Measurements from ENCODE around the gene FAM107B.
"Not testable (repeated sequence)": the region's sequence is repeated elsewhere in the genome, so short reads cannot be mapped to it uniquely, and the experiment has no call there.

The FAM107B gene

DNA sequence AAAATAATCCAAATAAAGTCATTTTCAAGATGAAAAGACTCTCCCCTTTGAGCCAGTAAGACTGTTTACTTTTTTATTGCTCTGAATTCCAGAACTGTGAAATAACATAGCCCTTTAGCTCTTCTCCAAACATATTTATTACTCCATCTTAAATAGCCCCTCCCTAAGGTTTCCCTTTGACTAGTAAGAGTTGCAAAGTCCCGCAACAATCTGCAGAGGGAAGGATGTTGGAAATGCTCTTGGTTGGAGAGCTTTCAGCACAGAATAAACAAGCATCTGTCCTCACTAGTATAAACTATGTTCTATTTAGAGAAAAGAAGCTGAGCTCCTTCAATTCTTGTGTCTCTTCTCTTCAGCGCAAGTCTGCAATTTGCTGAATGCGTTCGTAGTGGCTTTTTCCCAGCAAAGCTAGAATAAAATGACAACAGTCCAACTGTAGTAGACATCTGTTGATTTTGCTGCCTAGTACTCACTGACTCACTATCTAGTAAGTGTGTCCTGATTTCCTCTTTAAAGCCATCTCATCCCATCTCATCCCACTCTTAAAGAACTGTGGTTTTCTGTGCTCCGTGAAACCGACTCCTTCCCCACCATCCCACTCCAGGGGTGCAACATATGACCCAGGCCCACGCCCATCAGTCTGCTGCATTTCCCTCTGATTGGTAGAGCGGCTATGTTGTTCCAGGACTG is 104.0 kb downstream of the FAM107B start:
- no peak overlapping the region for H3K4me3 ChIP-seq (ENCODE audit: low read depth in 1 of 2, low read length in 2 of 2)
- H3K36me3 ChIP-seq (ENCODE audit: insufficient read depth, low read length): no peaks in the 10 kb centered on the region
- H3K27me3 ChIP-seq (ENCODE audit: control insufficient read depth in 1 of 2, insufficient read depth in 2 of 2, low read length in 2 of 2): no peaks in the 10 kb centered on the region
- no peak overlapping the region for H3K9ac ChIP-seq (ENCODE audit: low read length)
- peak overlapping the region; percentile 57 for H3K27ac ChIP-seq (ENCODE audit: low read depth, low read length)
- H3K4me1 ChIP-seq (ENCODE audit: insufficient read depth, low read length): peaks cover 60% of the 10 kb centered on the region
- H3K9me3 ChIP-seq (ENCODE audit: low read length): no peaks in the 10 kb centered on the region

GRCh38 chr10:14669576-14669975 is 105.1 kb downstream of the FAM107B start:
- peaks cover 64% of the 10 kb centered on the region for H3K4me1 ChIP-seq (ENCODE audit: insufficient read depth, low read length)
- no peaks in the 10 kb centered on the region for H3K27me3 ChIP-seq (ENCODE audit: control insufficient read depth in 1 of 2, insufficient read depth in 2 of 2, low read length in 2 of 2)
- H3K9ac ChIP-seq (ENCODE audit: low read length): no peak overlapping the region
- no peaks in the 10 kb centered on the region for H3K36me3 ChIP-seq (ENCODE audit: insufficient read depth, low read length)
- H3K4me3 ChIP-seq (ENCODE audit: low read depth in 1 of 2, low read length in 2 of 2): no peak overlapping the region
- H3K27ac ChIP-seq (ENCODE audit: low read depth, low read length): peak overlapping the region; percentile 57
- H3K9me3 ChIP-seq (ENCODE audit: low read length): no peaks in the 10 kb centered on the region

GRCh38 chr10:14667781-14668180 is 106.9 kb downstream of the FAM107B start:
- peaks cover 46% of the 10 kb centered on the region for H3K4me1 ChIP-seq (ENCODE audit: insufficient read depth, low read length)
- H3K27me3 ChIP-seq (ENCODE audit: control insufficient read depth in 1 of 2, insufficient read depth in 2 of 2, low read length in 2 of 2): no peaks in the 10 kb centered on the region
- H3K36me3 ChIP-seq (ENCODE audit: insufficient read depth, low read length): no peaks in the 10 kb centered on the region
- no peak overlapping the region for H3K27ac ChIP-seq (ENCODE audit: low read depth, low read length)
- no peak overlapping the region for H3K4me3 ChIP-seq (ENCODE audit: low read depth in 1 of 2, low read length in 2 of 2)
- no peak overlapping the region for H3K9ac ChIP-seq (ENCODE audit: low read length)
- no peaks in the 10 kb centered on the region for H3K9me3 ChIP-seq (ENCODE audit: low read length)

- no peaks in the 10 kb centered on the region for H3K27me3 ChIP-seq (ENCODE audit: control insufficient read depth in 1 of 2, insufficient read depth in 2 of 2, low read length in 2 of 2)
- H3K9me3 ChIP-seq (ENCODE audit: low read length): no peaks in the 10 kb centered on the region
- H3K4me1 ChIP-seq (ENCODE audit: insufficient read depth, low read length): peaks cover 41% of the 10 kb centered on the region
- no peak overlapping the region for H3K4me3 ChIP-seq (ENCODE audit: low read depth in 1 of 2, low read length in 2 of 2)
- H3K36me3 ChIP-seq (ENCODE audit: insufficient read depth, low read length): no peaks in the 10 kb centered on the region
- no peak overlapping the region for H3K27ac ChIP-seq (ENCODE audit: low read depth, low read length)
- no peak overlapping the region for H3K9ac ChIP-seq (ENCODE audit: low read length)
These were observed 107.4 kb downstream of the FAM107B start for GRCh38 chr10:14667280-14667679.

DNA sequence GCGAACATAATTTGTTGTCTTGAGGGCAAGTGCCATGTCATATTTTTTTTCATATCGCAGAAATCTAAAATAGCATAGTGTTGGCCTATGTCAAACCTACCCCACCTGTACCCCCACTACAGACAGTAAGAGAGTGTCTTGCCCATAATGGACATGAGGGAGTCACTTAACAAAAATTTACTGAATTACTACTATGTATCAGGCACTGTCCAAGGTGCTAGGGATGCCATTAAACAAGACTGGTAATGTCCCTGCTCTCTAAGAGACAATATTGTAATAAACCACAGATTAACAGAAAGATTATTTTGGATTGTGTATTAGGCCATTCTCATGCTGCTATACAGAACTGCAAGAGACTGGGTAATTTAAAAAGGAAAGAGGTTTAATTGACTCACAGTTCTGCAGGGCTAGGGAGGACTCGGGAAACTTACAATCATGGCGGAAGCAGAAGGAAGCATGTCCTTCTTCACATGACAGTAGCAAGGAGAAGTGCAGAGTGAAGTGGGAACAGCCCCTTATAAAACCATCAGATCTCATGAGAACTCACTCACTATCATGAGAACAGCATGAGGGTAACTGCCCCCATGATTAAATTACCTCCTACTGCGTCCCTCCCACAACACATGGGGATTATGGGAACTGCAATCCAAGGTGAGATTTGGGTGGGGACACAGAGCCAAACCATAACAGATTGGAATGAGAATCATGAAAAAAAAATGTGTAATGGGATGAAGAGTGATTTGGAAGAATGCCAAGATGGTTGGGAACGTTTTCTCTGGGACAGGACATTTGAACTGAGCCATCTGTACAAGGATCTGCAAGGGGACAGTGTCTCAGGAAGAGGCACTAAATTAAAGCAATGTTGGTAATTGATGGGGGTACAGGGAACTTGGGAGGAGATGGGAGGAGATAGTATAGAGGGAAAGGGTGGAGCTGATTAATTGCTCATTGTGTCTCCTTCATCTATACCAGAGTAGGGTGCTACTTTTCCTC is 108.5 kb downstream of the FAM107B start:
- Histone ChIP-seq H3K27me3 (ENCODE audit: control insufficient read depth in 1 of 2, insufficient read depth in 2 of 2, low read length in 2 of 2) (no peaks in the 10 kb centered on the region), H3K9me3 (ENCODE audit: low read length) (no peaks in the 10 kb centered on the region), H3K9ac (ENCODE audit: low read length) (no peak overlapping the region), H3K36me3 (ENCODE audit: insufficient read depth, low read length) (no peaks in the 10 kb centered on the region), H3K27ac (ENCODE audit: low read depth, low read length) (no peak overlapping the region), H3K4me1 (ENCODE audit: insufficient read depth, low read length) (peaks cover 35% of the 10 kb centered on the region), H3K4me3 (ENCODE audit: low read depth in 1 of 2, low read length in 2 of 2) (no peak overlapping the region)

DNA sequence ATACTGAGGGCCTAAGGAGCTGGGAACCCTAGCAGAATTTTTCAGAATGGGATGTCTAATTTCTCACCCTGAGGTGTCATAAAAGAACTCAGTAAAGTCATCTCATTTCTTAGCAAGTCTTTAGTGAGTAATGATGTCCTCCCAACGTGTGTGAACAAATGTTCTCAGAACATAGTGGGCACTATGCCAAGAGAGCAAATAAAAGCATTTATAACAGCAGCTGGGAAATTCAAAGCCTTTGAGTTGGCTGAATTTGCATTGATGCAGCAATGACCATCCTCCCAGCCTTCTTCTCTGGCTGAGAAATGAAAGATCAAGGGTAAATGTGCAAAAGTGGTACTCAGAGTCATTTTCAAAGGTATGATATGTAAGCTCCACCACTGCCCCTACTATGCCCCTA is 109.4 kb downstream of the FAM107B start:
- H3K36me3 ChIP-seq (ENCODE audit: insufficient read depth, low read length): no peaks in the 10 kb centered on the region
- no peaks in the 10 kb centered on the region for H3K9me3 ChIP-seq (ENCODE audit: low read length)
- no peak overlapping the region for H3K4me3 ChIP-seq (ENCODE audit: low read depth in 1 of 2, low read length in 2 of 2)
- no peak overlapping the region for H3K9ac ChIP-seq (ENCODE audit: low read length)
- H3K27me3 ChIP-seq (ENCODE audit: control insufficient read depth in 1 of 2, insufficient read depth in 2 of 2, low read length in 2 of 2): no peaks in the 10 kb centered on the region
- peaks cover 29% of the 10 kb centered on the region for H3K4me1 ChIP-seq (ENCODE audit: insufficient read depth, low read length)
- no peak overlapping the region for H3K27ac ChIP-seq (ENCODE audit: low read depth, low read length)

- Histone ChIP-seq H3K4me1 (ENCODE audit: insufficient read depth, low read length) (peaks cover 25% of the 10 kb centered on the region), H3K36me3 (ENCODE audit: insufficient read depth, low read length) (no peaks in the 10 kb centered on the region), H3K27ac (ENCODE audit: low read depth, low read length) (no peak overlapping the region), H3K9ac (ENCODE audit: low read length) (no peak overlapping the region), H3K9me3 (ENCODE audit: low read length) (no peaks in the 10 kb centered on the region), H3K27me3 (ENCODE audit: control insufficient read depth in 1 of 2, insufficient read depth in 2 of 2, low read length in 2 of 2) (no peaks in the 10 kb centered on the region), H3K4me3 (ENCODE audit: low read depth in 1 of 2, low read length in 2 of 2) (no peak overlapping the region)
These were observed 110.4 kb downstream of the FAM107B start for GRCh38 chr10:14664345-14664744.

- Histone ChIP-seq H3K27ac (ENCODE audit: low read depth, low read length) (no peak overlapping the region), H3K9me3 (ENCODE audit: low read length) (no peaks in the 10 kb centered on the region), H3K27me3 (ENCODE audit: control insufficient read depth in 1 of 2, insufficient read depth in 2 of 2, low read length in 2 of 2) (no peaks in the 10 kb centered on the region), H3K4me1 (ENCODE audit: insufficient read depth, low read length) (peaks cover 7% of the 10 kb centered on the region), H3K4me3 (ENCODE audit: low read depth in 1 of 2, low read length in 2 of 2) (no peak overlapping the region), H3K36me3 (ENCODE audit: insufficient read depth, low read length) (no peaks in the 10 kb centered on the region), H3K9ac (ENCODE audit: low read length) (no peak overlapping the region)
These were observed 112.9 kb downstream of the FAM107B start for GRCh38 chr10:14661818-14662217.

DNA sequence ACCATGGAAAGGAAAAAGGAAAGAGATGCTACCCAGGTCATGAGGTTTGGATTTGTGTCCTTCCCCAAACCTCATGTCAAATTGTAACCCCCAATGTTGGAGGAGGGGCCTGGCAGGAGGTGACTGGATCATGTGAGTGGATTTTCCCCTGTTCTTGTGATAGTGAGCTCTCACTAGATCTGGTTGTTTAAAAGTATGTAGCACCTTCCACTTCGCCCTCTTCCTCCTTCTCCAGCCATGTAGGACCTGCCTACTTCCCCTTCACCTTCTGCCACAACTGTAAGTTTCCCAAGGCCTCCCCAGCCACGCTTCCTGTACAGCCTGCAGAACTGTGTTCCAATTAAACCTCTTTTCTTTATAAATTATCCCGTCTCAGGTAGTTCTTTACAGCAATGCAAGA is 113.9 kb downstream of the FAM107B start:
- H3K36me3 ChIP-seq (ENCODE audit: insufficient read depth, low read length): no peaks in the 10 kb centered on the region
- H3K9ac ChIP-seq (ENCODE audit: low read length): no peak overlapping the region
- no peaks in the 10 kb centered on the region for H3K27me3 ChIP-seq (ENCODE audit: control insufficient read depth in 1 of 2, insufficient read depth in 2 of 2, low read length in 2 of 2)
- no peak overlapping the region for H3K4me3 ChIP-seq (ENCODE audit: low read depth in 1 of 2, low read length in 2 of 2)
- no peak overlapping the region for H3K27ac ChIP-seq (ENCODE audit: low read depth, low read length)
- no peaks in the 10 kb centered on the region for H3K9me3 ChIP-seq (ENCODE audit: low read length)
- H3K4me1 ChIP-seq (ENCODE audit: insufficient read depth, low read length): peaks cover 5% of the 10 kb centered on the region

DNA sequence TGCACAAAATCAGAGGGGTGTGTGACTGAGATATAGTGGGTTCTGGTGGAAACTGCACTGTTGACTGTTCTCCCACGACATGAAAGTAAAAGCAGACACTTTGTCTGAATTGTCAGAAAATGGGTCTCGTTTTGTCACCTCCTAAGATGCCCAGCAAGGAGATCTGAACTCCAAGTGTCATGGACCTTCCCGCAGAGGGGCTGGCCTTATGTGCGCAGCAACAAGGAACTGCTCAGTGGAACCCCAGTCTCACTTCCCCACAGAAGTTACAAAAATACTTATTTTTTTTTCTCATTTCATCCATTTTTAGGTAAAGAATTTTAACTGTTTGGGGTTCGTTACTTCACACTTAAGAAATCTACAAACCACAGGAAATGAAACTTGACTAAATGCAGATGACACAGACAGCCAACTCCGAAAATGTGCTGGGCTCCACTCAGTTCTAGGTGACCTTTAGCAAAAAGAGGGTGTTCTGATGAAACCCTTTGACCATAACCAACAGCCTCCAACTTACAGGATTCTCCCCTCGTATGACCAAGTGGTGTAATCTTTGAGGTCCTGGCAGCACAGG is 115.0 kb downstream of the FAM107B start:
- H3K4me1 ChIP-seq (ENCODE audit: insufficient read depth, low read length): no peaks in the 10 kb centered on the region
- no peaks in the 10 kb centered on the region for H3K27me3 ChIP-seq (ENCODE audit: control insufficient read depth in 1 of 2, insufficient read depth in 2 of 2, low read length in 2 of 2)
- H3K27ac ChIP-seq (ENCODE audit: low read depth, low read length): no peak overlapping the region

DNA sequence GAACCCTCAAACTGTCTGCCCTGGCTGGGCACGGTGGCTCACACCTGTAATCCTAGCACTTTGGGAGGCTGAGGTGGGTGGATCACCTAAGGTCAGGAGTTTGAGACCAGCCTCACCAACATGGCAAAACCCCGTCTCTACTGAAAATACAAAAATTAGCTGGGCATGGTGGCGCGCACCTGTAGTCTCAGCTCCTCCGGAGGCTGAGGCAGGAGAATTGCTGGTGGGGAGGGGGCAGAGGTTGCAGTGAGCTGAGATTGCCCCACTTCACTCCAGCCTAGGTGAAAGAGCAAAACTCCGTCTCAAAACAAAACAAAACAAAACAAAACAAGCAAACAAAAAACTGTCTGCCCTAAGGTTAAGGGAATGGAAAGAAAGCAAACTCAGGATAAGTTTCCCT is 115.6 kb downstream of the FAM107B start:
- not testable (repeated sequence) for H3K27me3 ChIP-seq (ENCODE audit: control insufficient read depth in 1 of 2, insufficient read depth in 2 of 2, low read length in 2 of 2); H3K27ac ChIP-seq (ENCODE audit: low read depth, low read length); H3K36me3 ChIP-seq (ENCODE audit: insufficient read depth, low read length); H3K4me3 ChIP-seq (ENCODE audit: low read depth in 1 of 2, low read length in 2 of 2); H3K9me3 ChIP-seq (ENCODE audit: low read length); H3K4me1 ChIP-seq (ENCODE audit: insufficient read depth, low read length); H3K9ac ChIP-seq (ENCODE audit: low read length)

More for the DNA sequence above, 115.0 kb downstream of the FAM107B start:
- Histone ChIP-seq H3K9me3 (ENCODE audit: low read length) (no peaks in the 10 kb centered on the region), H3K36me3 (ENCODE audit: insufficient read depth, low read length) (no peaks in the 10 kb centered on the region), H3K9ac (ENCODE audit: low read length) (no peak overlapping the region), H3K4me3 (ENCODE audit: low read depth in 1 of 2, low read length in 2 of 2) (no peak overlapping the region)

Data from muscle layer of colon (tissue), 2 donors.